Skeletal muscle tissue (tissue), 4 donors: Measurements from ENCODE around the gene PRTFDC1. TPM values are rescaled to one million over a fixed set of nuclear protein-coding genes. Genes with fewer than 3 reads are reported as not detected.
"Not testable (repeated sequence)": the region's sequence is repeated elsewhere in the genome, so short reads cannot be mapped to it uniquely, and the experiment has no call there.

Experiments
- H3K27ac ChIP-seq: one replicate; pipeline ENCODE4 v1.7.0; 2013; ENCODE audit warnings: mild to moderate bottlenecking, low read depth, low read length, inconsistent platforms
- H3K27me3 ChIP-seq, 3 donors: one replicate each; pipeline ENCODE4 v1.7.0; 2013; ENCODE audit warnings: low read length in 3 of 3; ENCODE audit not compliant: control insufficient read depth in 3 of 3, insufficient read depth in 3 of 3
- H3K36me3 ChIP-seq, 3 donors: one replicate each; pipeline ENCODE4 v1.7.0; 2013; ENCODE audit warnings: low read length in 3 of 3; ENCODE audit not compliant: control insufficient read depth in 3 of 3, insufficient read depth in 3 of 3
- H3K4me1 ChIP-seq, 3 donors: one replicate each; pipeline ENCODE4 v1.7.0; 2013; ENCODE audit warnings: low read length in 3 of 3, mild to moderate bottlenecking in 3 of 3; ENCODE audit not compliant: control insufficient read depth in 3 of 3, insufficient read depth in 3 of 3
- H3K4me3 ChIP-seq, 3 donors: one replicate each; pipeline ENCODE4 v1.7.0; 2013; ENCODE audit warnings: low read length in 3 of 3
- H3K9ac ChIP-seq, 3 donors: one replicate each; pipeline ENCODE4 v1.7.0; 2013; ENCODE audit warnings: low read length in 3 of 3, mild to moderate bottlenecking in 3 of 3, moderate library complexity in 2 of 3, low read depth in 1 of 3
- H3K9me3 ChIP-seq, 3 donors: one replicate each; pipeline ENCODE4 v1.7.0; 2013; ENCODE audit warnings: low read length in 3 of 3; ENCODE audit not compliant: control insufficient read depth in 3 of 3
- total RNA-seq: library from RNA; depleted of rRNA; stranded (reverse); fragments of >200 nt; gene quantifications from one replicate; pipeline ENCODE4 v1.2.3, GENCODE V29; 2014
- donor health status: Osteomylitis.

Gene PRTFDC1
- total RNA-seq, 1 donor from 2014 or later: 6.8 TPM

GRCh38 chr10:24842856-24843255, 109.5 kb downstream of the PRTFDC1 start:
- Histone ChIP-seq H3K36me3 (no peaks in the 10 kb centered on the region), H3K9ac (no peak overlapping the region), H3K27ac (no peak overlapping the region), H3K4me3 (no peak overlapping the region), H3K4me1 (no peaks in the 10 kb centered on the region), H3K27me3 (no peaks in the 10 kb centered on the region), H3K9me3 (no peaks in the 10 kb centered on the region)

DNA sequence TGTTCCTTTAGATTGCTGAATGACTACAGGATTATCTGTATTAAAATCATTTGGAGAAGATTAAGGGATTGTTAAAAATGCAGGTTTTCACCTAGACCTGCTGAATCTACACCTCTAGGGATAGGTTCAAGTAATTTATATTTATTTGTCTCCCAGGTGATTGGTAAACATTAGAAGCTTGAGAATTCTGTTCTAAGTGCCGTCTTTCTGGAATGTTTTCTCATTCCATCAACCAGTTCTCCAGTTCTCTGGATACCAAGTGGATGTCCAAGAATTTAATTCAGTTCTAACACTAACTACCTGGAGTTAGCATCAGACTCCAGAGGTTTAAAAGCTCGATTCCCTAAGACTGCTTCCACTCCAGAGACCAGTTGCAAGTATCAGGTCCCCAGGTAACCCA, 110.9 kb downstream of the PRTFDC1 start:
- H3K4me3 ChIP-seq: no peak overlapping the region
- H3K36me3 ChIP-seq: no peaks in the 10 kb centered on the region
- no peak overlapping the region for H3K27ac ChIP-seq
- H3K9me3 ChIP-seq: no peaks in the 10 kb centered on the region
- no peak overlapping the region for H3K9ac ChIP-seq
- no peaks in the 10 kb centered on the region for H3K27me3 ChIP-seq
- no peaks in the 10 kb centered on the region for H3K4me1 ChIP-seq

DNA sequence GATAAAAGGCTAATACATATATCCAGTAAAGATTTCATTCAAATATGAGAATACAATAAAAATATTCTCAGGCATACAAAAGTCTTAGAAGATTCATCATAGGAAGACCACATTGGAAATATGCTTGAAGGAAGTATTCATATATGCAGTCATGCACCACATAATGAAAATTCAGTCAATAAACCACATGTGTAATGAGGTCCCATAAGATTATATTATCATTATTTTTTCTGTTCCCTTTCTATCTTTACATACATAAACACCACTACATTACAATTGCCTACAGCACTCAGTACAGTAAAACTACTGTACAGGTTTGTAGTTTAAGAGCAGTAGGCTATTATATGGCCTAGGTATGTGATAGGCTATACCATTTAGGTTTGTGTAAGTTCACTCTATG, 111.6 kb downstream of the PRTFDC1 start:
- Histone ChIP-seq H3K27ac (no peak overlapping the region), H3K9me3 (no peaks in the 10 kb centered on the region), H3K4me3 (no peak overlapping the region), H3K36me3 (no peaks in the 10 kb centered on the region), H3K27me3 (no peaks in the 10 kb centered on the region), H3K9ac (no peak overlapping the region), H3K4me1 (no peaks in the 10 kb centered on the region)

GRCh38 chr10:24837781-24838180, 114.6 kb downstream of the PRTFDC1 start:
- not testable (repeated sequence) for H3K9me3 ChIP-seq, H3K4me3 ChIP-seq, H3K27me3 ChIP-seq

DNA sequence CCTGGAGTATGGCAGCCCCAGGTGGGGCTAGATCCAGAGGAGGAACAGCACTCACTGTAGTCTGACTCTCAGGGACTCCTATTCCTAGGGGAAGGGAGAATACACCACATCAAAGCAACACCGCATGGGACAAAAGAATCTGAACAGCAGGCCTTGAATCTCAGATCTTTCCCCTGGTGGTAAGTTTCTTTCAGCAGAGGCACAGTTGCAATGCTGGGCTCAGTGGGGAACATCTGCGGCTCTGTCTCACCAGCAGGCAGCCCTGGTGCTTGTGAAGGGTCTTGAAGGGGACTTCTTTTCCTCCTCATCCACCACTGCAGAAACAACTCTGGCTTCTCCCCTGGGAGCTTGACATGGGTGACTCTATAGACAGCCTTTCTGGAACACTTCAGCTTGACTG, 117.5 kb downstream of the PRTFDC1 start:
- no peak overlapping the region for H3K4me3 ChIP-seq
- no peaks in the 10 kb centered on the region for H3K4me1 ChIP-seq
- no peak overlapping the region for H3K9ac ChIP-seq
- no peak overlapping the region for H3K27ac ChIP-seq
- H3K36me3 ChIP-seq: no peaks in the 10 kb centered on the region
- no peaks in the 10 kb centered on the region for H3K9me3 ChIP-seq
- no peaks in the 10 kb centered on the region for H3K27me3 ChIP-seq

More at GRCh38 chr10:24837781-24838180, 114.6 kb downstream of the PRTFDC1 start:
- H3K4me1 ChIP-seq, H3K27ac ChIP-seq, H3K36me3 ChIP-seq, H3K9ac ChIP-seq: not testable (repeated sequence)

- H3K9me3 ChIP-seq: no peaks in the 10 kb centered on the region
- H3K4me1 ChIP-seq: no peaks in the 10 kb centered on the region
- no peaks in the 10 kb centered on the region for H3K27me3 ChIP-seq
- H3K9ac ChIP-seq: no peak overlapping the region
- no peak overlapping the region for H3K4me3 ChIP-seq
- H3K36me3 ChIP-seq: no peaks in the 10 kb centered on the region
- H3K27ac ChIP-seq: no peak overlapping the region
Measured at GRCh38 chr10:24826009-24826408, 126.4 kb downstream of the PRTFDC1 start.

GRCh38 chr10:24825551-24825950, 126.9 kb downstream of the PRTFDC1 start:
- Histone ChIP-seq H3K36me3 (no peaks in the 10 kb centered on the region), H3K4me1 (no peaks in the 10 kb centered on the region), H3K9me3 (no peaks in the 10 kb centered on the region), H3K27ac (no peak overlapping the region), H3K27me3 (no peaks in the 10 kb centered on the region), H3K9ac (no peak overlapping the region), H3K4me3 (no peak overlapping the region)

DNA sequence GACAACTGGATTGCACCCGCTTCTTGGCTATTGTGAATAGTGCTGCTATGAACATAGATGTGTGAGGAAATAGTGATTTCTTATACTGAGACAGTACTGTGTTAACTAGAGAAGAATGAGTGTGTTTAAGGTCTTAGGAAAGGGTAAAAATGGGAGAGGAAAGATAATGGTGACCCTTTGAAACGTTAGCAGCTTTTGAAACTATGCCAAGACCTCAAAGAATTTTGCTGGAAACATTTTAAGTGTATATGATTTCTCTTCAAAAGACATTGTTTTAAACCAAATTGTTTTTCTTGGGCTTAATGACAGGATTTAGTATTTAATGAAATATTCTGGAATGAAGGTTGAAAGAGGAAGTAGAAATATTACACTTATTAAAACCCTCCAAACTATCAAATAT, 127.9 kb downstream of the PRTFDC1 start:
- Histone ChIP-seq H3K36me3 (no peaks in the 10 kb centered on the region), H3K4me3 (no peak overlapping the region), H3K9me3 (no peaks in the 10 kb centered on the region), H3K27me3 (no peaks in the 10 kb centered on the region), H3K9ac (no peak overlapping the region), H3K4me1 (no peaks in the 10 kb centered on the region), H3K27ac (no peak overlapping the region)

- H3K9me3 ChIP-seq: no peaks in the 10 kb centered on the region
- H3K27me3 ChIP-seq: no peaks in the 10 kb centered on the region
- H3K36me3 ChIP-seq: no peaks in the 10 kb centered on the region
Measured at GRCh38 chr10:24824124-24824523, 128.3 kb downstream of the PRTFDC1 start.

GRCh38 chr10:24822590-24822989, 129.8 kb downstream of the PRTFDC1 start:
- Histone ChIP-seq H3K27me3 (no peaks in the 10 kb centered on the region), H3K27ac (no peak overlapping the region), H3K4me3 (no peak overlapping the region), H3K36me3 (no peaks in the 10 kb centered on the region), H3K4me1 (no peaks in the 10 kb centered on the region), H3K9me3 (no peaks in the 10 kb centered on the region), H3K9ac (no peak overlapping the region)

More at GRCh38 chr10:24824124-24824523, 128.3 kb downstream of the PRTFDC1 start:
- H3K9ac ChIP-seq: no peak overlapping the region
- no peaks in the 10 kb centered on the region for H3K4me1 ChIP-seq
- H3K4me3 ChIP-seq: no peak overlapping the region
- H3K27ac ChIP-seq: no peak overlapping the region

GRCh38 chr10:24821986-24822385, 130.4 kb downstream of the PRTFDC1 start:
- no peak overlapping the region for H3K27ac ChIP-seq
- H3K4me3 ChIP-seq: no peak overlapping the region
- no peak overlapping the region for H3K9ac ChIP-seq
- H3K27me3 ChIP-seq: no peaks in the 10 kb centered on the region
- no peaks in the 10 kb centered on the region for H3K9me3 ChIP-seq
- H3K4me1 ChIP-seq: no peaks in the 10 kb centered on the region
- H3K36me3 ChIP-seq: no peaks in the 10 kb centered on the region
